GM12878 (cell line): ENCODE results near the gene ETF1. TPM values are rescaled to one million over a fixed set of nuclear protein-coding genes. Genes with fewer than 3 reads are reported as not detected.
A peak's percentile ranks its signal among the peaks of the same experiment; 100 is the strongest.

Experiments used
- FOXM1 ChIP-seq: IDR thresholded peaks from 2 replicates; pipeline ENCODE4 v1.6.1; 2012; ENCODE audit warnings: low read depth, mild to moderate bottlenecking, inconsistent platforms, low read length, moderate library complexity
- MEF2B ChIP-seq: fragments of 450-650 bp; IDR thresholded peaks from 2 replicates; pipeline ENCODE4 v1.6.1; 2018; ENCODE audit warnings: mild to moderate bottlenecking, moderate library complexity; ENCODE audit not compliant: partially characterized antibody, poor library complexity, severe bottlenecking
- POLR2AphosphoS2 ChIP-seq: IDR thresholded peaks from 2 replicates; pipeline ENCODE4 v1.6.1; 2011; ENCODE audit warnings: low read depth, mild to moderate bottlenecking, low read length, improper control_type of control experiment, moderate library complexity
- RFX5 ChIP-seq: IDR thresholded peaks from 2 replicates; pipeline ENCODE4 v1.6.1; 2011; ENCODE audit warnings: low read depth, low read length, improper control_type of control experiment
- SIX5 ChIP-seq: IDR thresholded peaks from 2 replicates; pipeline ENCODE4 v1.6.1; 2011; ENCODE audit warnings: mild to moderate bottlenecking, low read depth, low read length, moderate library complexity; ENCODE audit not compliant: severe bottlenecking
- ZSCAN29 ChIP-seq: fragments of 450-650 bp; IDR thresholded peaks from 2 replicates; pipeline ENCODE4 v1.6.1; 2017; ENCODE audit warnings: mild to moderate bottlenecking, moderate library complexity
- polyA plus RNA-seq, 11 experiments: library from polyadenylated mRNA; depleted of rRNA in 4 of 11; unstranded in 6 of 11; stranded (reverse) in 5 of 11; fragments of >200 nt; fragmentation: Nextera tagmentation in 4 of 11; fragmentation: Illumina TruSeq in 1 of 11; extraction: Ambion mirVana in 4 of 11; extraction: Trizol in 1 of 11; gene quantifications; 1 replicate in 1 of 11; 2 replicates in 10 of 11; pipeline versions ENCODE4 v1.2.1 to v1.2.3, GENCODE V29; 2011 to 2016; ENCODE audit warnings: inconsistent platforms in 2 of 11, missing spikeins in 2 of 11, low read depth in 1 of 11
- total RNA-seq, 4 experiments: library from RNA; depleted of rRNA in 3 of 4; stranded (reverse); fragments of >200 nt in 3 of 4; fragmentation: Illumina TruSeq in 1 of 4; extraction: Trizol in 1 of 4; gene quantifications; 2 replicates each; pipeline versions ENCODE4 v1.2.1 to v1.2.3, GENCODE V29; 2013 to 2021
- TF ChIP-seq, protein P1 (sequence below): IDR thresholded peaks from 2 replicates; pipeline ENCODE4 v1.6.1; 2011; ENCODE audit warnings: mild to moderate bottlenecking, low read depth, low read length, moderate library complexity; ENCODE audit not compliant: insufficient replicate concordance
- TF ChIP-seq, protein P2 (sequence below): fragments of 450-650 bp; formaldehyde crosslinking; IDR thresholded peaks from 2 replicates; pipeline ENCODE4 v1.5.0; 2022; ENCODE audit warnings: mild to moderate bottlenecking, missing genetic modification characterization
- TF ChIP-seq, protein P3 (sequence below): fragments of 450-650 bp; IDR thresholded peaks from 2 replicates; pipeline ENCODE4 v1.6.1; 2016; ENCODE audit warnings: mild to moderate bottlenecking

The ETF1 gene
- total and polyA plus RNA-seq, 10 of the 15 experiments (the other 5 are each of a cell fraction or from before 2014, with no cell fraction given): 29.8 to 145 (median 108) TPM

DNA sequence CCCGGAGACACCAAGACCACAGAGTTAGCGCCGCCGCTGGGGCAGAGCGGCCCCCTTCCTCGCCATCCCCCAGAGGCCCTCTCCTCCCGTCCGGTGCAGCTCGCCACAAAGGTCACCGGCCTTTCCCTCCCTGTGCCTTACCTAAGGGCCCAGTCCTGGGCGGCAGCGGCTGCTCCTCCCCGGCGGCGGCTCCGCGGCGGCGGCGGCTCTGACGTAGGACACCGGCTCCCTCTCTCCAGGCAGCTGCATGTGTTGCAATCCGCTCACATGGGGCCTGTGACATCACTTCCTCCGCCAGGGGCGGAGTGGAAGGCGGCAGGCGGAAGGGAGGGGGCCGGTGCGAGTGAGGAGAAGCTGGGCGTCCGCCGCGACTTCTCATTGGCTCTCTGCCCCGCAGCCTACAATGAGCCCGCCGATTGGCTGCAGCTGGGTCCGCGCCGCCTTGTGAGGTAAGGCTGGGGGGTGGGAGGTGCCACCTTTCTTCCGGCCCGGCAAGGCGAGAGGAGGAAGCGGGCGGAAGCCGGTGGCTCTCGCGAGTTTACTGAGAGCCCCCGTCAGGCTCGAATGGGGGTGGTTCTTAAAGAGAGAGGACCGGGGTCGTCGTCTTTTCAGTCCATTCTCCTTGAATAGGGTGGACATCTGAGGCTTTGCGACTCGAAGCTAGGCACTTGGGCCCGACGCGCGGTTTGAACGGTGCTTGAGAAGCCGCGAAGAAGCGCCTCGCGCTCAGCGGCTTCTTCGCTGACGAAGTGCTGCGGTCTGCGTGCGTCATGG lies at the start of gene ETF1 (continued):
- TF ChIP-seq, protein P1, sequence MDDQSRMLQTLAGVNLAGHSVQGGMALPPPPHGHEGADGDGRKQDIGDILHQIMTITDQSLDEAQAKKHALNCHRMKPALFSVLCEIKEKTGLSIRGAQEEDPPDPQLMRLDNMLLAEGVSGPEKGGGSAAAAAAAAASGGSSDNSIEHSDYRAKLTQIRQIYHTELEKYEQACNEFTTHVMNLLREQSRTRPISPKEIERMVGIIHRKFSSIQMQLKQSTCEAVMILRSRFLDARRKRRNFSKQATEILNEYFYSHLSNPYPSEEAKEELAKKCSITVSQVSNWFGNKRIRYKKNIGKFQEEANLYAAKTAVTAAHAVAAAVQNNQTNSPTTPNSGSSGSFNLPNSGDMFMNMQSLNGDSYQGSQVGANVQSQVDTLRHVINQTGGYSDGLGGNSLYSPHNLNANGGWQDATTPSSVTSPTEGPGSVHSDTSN: no peak
- TF ChIP-seq FOXM1: no peak
- TF ChIP-seq, protein P2, sequence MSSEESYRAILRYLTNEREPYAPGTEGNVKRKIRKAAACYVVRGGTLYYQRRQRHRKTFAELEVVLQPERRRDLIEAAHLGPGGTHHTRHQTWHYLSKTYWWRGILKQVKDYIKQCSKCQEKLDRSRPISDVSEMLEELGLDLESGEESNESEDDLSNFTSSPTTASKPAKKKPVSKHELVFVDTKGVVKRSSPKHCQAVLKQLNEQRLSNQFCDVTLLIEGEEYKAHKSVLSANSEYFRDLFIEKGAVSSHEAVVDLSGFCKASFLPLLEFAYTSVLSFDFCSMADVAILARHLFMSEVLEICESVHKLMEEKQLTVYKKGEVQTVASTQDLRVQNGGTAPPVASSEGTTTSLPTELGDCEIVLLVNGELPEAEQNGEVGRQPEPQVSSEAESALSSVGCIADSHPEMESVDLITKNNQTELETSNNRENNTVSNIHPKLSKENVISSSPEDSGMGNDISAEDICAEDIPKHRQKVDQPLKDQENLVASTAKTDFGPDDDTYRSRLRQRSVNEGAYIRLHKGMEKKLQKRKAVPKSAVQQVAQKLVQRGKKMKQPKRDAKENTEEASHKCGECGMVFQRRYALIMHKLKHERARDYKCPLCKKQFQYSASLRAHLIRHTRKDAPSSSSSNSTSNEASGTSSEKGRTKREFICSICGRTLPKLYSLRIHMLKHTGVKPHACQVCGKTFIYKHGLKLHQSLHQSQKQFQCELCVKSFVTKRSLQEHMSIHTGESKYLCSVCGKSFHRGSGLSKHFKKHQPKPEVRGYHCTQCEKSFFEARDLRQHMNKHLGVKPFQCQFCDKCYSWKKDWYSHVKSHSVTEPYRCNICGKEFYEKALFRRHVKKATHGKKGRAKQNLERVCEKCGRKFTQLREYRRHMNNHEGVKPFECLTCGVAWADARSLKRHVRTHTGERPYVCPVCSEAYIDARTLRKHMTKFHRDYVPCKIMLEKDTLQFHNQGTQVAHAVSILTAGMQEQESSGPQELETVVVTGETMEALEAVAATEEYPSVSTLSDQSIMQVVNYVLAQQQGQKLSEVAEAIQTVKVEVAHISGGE (CRISPR knock-in tag): 0 out of 2 replicates have a peak, but pooled peaks have one; percentile 7
- TF ChIP-seq RFX5: peak; percentile 65
- TF ChIP-seq SIX5: peak; percentile 34
- TF ChIP-seq POLR2AphosphoS2: 0 out of 2 replicates have a peak, but pooled peaks have one; percentile 17
- peak; percentile 5 for TF ChIP-seq MEF2B
- TF ChIP-seq, protein P3, sequence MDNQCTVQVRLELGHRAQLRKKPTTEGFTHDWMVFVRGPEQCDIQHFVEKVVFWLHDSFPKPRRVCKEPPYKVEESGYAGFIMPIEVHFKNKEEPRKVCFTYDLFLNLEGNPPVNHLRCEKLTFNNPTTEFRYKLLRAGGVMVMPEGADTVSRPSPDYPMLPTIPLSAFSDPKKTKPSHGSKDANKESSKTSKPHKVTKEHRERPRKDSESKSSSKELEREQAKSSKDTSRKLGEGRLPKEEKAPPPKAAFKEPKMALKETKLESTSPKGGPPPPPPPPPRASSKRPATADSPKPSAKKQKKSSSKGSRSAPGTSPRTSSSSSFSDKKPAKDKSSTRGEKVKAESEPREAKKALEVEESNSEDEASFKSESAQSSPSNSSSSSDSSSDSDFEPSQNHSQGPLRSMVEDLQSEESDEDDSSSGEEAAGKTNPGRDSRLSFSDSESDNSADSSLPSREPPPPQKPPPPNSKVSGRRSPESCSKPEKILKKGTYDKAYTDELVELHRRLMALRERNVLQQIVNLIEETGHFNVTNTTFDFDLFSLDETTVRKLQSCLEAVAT: peak; percentile 80
- no peak for TF ChIP-seq ZSCAN29
